Measurements from ENCODE around the gene LGSN. TPM values are rescaled to one million over a fixed set of nuclear protein-coding genes. Genes with fewer than 3 reads are reported as not detected.
"Not testable (repeated sequence)": the region's sequence is repeated elsewhere in the genome, so short reads cannot be mapped to it uniquely, and the experiment has no call there.

Gene LGSN
- total RNA-seq, 1 donor from 2014 or later = not detected

DNA sequence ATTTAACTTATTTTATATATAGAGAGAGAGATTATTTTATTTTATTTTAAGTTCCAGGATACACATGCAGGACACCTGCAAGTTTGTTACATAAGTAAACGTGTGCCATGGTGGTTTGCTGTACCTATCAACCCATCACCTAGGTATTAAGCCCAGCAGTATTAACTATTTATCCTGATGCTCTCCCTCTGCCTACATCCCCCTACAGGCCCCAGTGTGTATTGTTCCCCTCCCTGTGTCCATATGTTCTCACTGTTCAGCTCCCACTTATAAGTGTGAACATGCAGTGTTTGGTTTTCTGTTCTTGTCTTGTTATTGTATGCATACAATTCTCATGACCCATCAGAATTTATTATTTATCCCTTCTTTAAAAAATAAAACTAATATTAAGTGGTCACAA is 73.9 kb downstream of the LGSN start:
- peak; percentile 11 for DNase-seq (ENCODE audit: low spot score)

DNA sequence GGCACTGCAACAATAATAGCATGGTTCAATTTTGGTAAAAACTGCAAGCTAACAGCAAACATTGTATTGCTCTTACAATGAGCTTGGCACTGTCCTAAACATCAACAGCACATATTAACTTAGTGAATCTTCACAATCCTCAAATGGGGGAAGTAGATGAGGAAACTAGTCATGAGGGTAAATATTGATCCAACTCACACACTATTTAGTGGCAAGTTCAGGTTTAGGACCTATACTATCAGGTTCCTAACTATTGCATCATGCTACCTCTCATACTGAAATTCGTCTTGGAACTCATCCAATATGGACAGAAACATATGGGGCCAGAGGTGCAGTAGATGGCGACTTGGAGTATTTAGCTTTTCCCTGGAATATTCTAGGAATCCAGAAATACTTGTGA is 74.4 kb downstream of the LGSN start:
- Mint-ChIP-seq H3K27ac (ENCODE audit: unreplicated experiment) (no peak overlapping the region), H3K4me1 (ENCODE audit: unreplicated experiment) (no peaks in the 10 kb centered on the region), H3K36me3 (ENCODE audit: low read depth, unreplicated experiment) (no peaks in the 10 kb centered on the region), H3K27me3 (ENCODE audit: unreplicated experiment) (no peaks in the 10 kb centered on the region), H3K9me3 (ENCODE audit: unreplicated experiment) (no peaks in the 10 kb centered on the region), H3K4me3 (ENCODE audit: unreplicated experiment) (no peak overlapping the region)
- no peak for DNase-seq (ENCODE audit: low spot score)
- TF ChIP-seq, protein P1, sequence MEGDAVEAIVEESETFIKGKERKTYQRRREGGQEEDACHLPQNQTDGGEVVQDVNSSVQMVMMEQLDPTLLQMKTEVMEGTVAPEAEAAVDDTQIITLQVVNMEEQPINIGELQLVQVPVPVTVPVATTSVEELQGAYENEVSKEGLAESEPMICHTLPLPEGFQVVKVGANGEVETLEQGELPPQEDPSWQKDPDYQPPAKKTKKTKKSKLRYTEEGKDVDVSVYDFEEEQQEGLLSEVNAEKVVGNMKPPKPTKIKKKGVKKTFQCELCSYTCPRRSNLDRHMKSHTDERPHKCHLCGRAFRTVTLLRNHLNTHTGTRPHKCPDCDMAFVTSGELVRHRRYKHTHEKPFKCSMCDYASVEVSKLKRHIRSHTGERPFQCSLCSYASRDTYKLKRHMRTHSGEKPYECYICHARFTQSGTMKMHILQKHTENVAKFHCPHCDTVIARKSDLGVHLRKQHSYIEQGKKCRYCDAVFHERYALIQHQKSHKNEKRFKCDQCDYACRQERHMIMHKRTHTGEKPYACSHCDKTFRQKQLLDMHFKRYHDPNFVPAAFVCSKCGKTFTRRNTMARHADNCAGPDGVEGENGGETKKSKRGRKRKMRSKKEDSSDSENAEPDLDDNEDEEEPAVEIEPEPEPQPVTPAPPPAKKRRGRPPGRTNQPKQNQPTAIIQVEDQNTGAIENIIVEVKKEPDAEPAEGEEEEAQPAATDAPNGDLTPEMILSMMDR (IDR thresholded peaks at IDR 0.05; ENCODE audit: unreplicated experiment) = no peak

More for the DNA sequence above, 73.9 kb downstream of the LGSN start:
- Mint-ChIP-seq H3K4me1 (ENCODE audit: unreplicated experiment) (no peaks in the 10 kb centered on the region), H3K27ac (ENCODE audit: unreplicated experiment) (no peak overlapping the region), H3K36me3 (ENCODE audit: low read depth, unreplicated experiment) (no peaks in the 10 kb centered on the region), H3K27me3 (ENCODE audit: unreplicated experiment) (no peaks in the 10 kb centered on the region), H3K4me3 (ENCODE audit: unreplicated experiment) (no peak overlapping the region), H3K9me3 (ENCODE audit: unreplicated experiment) (no peaks in the 10 kb centered on the region)
- TF ChIP-seq, protein P1 (IDR thresholded peaks at IDR 0.05; ENCODE audit: unreplicated experiment) = peak; percentile 18

DNA sequence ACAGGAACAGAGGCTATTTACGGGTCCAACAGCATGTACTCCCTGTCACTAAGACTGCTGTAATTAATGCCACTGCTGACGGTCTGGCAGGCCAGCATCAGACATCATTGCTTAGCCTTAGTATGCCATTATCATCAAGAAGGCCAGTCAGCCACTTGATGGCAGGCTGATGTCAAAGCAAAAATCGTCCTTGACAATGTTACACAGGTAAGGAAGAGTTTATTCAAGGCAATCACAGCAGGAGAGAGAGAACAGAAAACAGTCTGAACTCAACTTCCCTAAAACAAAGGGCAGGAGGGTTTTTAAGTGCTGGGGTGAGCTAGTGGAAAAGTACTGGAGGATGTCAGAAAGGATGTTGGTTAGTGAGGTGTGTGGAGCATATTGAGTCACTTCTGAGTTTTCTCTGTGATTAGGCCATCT is 83.4 kb downstream of the LGSN start:
- no peak for DNase-seq (ENCODE audit: low spot score)
- H3K27ac Mint-ChIP-seq (ENCODE audit: unreplicated experiment) = no peak overlapping the region
- TF ChIP-seq, protein P1 (IDR thresholded peaks at IDR 0.05; ENCODE audit: unreplicated experiment) = no peak
- H3K4me1 Mint-ChIP-seq (ENCODE audit: unreplicated experiment) = peaks cover 6% of the 10 kb centered on the region
- no peaks in the 10 kb centered on the region for H3K36me3 Mint-ChIP-seq (ENCODE audit: low read depth, unreplicated experiment)
- no peaks in the 10 kb centered on the region for H3K27me3 Mint-ChIP-seq (ENCODE audit: unreplicated experiment)
- peaks cover 16% of the 10 kb centered on the region for H3K9me3 Mint-ChIP-seq (ENCODE audit: unreplicated experiment)
- H3K4me3 Mint-ChIP-seq (ENCODE audit: unreplicated experiment) = no peak overlapping the region

DNA sequence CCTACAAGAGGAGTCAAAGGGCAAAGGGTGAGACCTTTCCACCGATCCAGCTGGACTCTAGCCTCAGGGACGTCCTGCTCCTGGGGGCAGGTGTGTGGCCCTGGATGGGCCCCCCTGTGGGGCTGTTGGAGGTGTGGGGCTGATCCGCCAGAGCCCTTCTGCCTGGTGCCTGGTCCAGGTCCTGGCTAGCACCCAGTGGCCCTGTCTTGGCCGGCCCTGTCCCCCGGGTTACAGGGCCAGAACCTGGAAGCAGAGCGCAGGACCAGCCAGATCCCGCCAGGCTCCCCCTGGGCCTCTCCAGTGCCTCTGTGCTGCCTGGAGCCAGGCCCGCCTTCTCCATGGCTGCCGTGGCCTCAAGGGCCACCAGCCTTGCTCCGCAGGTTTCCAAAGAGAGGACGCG is 89.3 kb downstream of the LGSN start:
- H3K27ac Mint-ChIP-seq (ENCODE audit: unreplicated experiment); H3K36me3 Mint-ChIP-seq (ENCODE audit: low read depth, unreplicated experiment); H3K4me3 Mint-ChIP-seq (ENCODE audit: unreplicated experiment); H3K27me3 Mint-ChIP-seq (ENCODE audit: unreplicated experiment); H3K4me1 Mint-ChIP-seq (ENCODE audit: unreplicated experiment); DNase-seq (ENCODE audit: low spot score): not testable (repeated sequence)
- peaks cover 12% of the 10 kb centered on the region for H3K9me3 Mint-ChIP-seq (ENCODE audit: unreplicated experiment)

DNA sequence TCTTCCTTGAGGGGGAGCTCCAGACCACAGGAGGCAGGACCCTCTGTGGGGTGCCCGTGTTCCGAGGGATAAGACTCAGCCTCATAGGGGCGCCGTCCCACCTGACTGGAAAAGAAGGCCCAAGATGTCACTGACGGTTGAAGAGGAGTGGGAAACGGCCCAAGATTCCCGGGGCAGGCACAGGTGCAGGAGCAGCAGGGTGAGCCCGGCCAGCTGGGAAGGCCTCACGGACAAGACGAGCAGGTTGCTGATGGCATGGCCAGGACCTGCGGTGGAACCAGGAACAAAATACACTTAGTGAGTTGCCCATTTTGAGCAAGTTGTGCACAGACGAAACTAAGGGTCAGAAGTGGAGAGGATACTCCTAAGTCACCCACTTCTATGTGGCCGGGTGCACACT is 89.8 kb downstream of the LGSN start:
- H3K27me3 Mint-ChIP-seq (ENCODE audit: unreplicated experiment); H3K36me3 Mint-ChIP-seq (ENCODE audit: low read depth, unreplicated experiment); H3K4me3 Mint-ChIP-seq (ENCODE audit: unreplicated experiment); DNase-seq (ENCODE audit: low spot score); H3K4me1 Mint-ChIP-seq (ENCODE audit: unreplicated experiment); H3K27ac Mint-ChIP-seq (ENCODE audit: unreplicated experiment): not testable (repeated sequence)
- peaks cover 10% of the 10 kb centered on the region for H3K9me3 Mint-ChIP-seq (ENCODE audit: unreplicated experiment)

DNA sequence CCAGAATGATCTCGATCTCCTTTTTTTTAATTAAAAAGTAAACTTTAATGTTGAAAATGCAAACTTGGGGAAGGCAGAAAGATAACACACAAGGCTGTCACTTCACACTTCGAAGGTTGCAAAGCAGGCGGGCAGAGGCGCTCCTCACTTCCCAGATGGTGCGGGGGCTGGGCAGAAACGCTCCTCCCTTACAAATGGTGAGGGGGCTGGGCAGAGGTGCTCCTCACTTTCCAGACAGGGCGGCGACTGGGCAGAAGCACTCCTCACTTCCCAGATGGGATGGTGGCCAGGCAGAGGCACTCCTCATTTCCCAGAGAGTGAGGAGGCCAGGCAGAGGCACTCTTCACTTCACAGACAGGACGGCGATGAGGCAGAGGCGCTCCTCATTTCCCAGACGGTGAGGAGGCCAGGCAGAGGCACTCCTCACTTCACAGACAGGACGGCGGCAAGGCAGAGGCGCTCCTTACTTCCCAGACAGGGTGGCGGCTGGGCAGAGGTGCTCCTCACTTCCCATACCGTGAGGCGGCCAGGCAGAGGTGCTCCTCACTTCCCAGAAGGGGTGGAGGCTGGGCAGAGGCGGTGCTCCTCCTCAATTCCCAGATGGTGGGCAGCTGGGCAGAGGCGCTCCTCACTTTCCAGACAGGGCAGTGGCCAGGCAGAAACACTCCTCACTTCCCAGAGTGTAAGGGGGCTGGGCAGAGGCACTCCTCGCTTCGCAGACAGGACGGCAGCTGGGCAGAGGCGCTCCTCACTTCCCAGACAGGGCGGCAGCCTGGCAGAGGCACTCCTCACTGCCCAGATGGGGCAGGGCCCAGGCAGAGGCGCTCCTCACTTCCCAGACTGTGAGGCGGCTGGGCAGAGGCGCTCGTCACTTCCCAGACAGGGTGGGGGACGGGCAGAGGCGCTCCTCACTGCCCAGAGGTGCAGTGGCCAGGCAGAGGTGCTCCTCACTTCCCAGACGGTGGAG is 91.6 kb downstream of the LGSN start:
- H3K9me3 Mint-ChIP-seq (ENCODE audit: unreplicated experiment); H3K36me3 Mint-ChIP-seq (ENCODE audit: low read depth, unreplicated experiment); H3K4me3 Mint-ChIP-seq (ENCODE audit: unreplicated experiment); H3K27me3 Mint-ChIP-seq (ENCODE audit: unreplicated experiment); H3K27ac Mint-ChIP-seq (ENCODE audit: unreplicated experiment); DNase-seq (ENCODE audit: low spot score); H3K4me1 Mint-ChIP-seq (ENCODE audit: unreplicated experiment): not testable (repeated sequence)

DNA sequence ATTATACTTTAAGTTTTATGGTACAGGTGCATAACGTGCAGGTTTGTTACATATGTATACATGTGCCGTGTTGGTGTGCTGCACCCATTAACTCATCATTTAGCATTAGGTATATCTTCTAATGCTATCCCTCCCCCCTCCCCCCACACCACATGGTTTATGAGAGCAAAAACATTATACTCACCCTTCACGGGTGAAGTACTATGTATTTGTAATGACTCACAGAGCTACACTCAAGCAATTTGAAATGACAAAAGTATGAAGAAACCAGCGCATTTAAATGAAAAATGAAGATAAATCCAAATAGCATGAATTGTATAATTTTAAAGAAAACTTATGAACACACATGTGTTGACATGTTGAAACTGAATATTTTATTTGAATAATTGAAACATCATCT is 93.8 kb downstream of the LGSN start:
- not testable (repeated sequence) for H3K9me3 Mint-ChIP-seq (ENCODE audit: unreplicated experiment); H3K4me3 Mint-ChIP-seq (ENCODE audit: unreplicated experiment); DNase-seq (ENCODE audit: low spot score); H3K27ac Mint-ChIP-seq (ENCODE audit: unreplicated experiment); H3K36me3 Mint-ChIP-seq (ENCODE audit: low read depth, unreplicated experiment); H3K4me1 Mint-ChIP-seq (ENCODE audit: unreplicated experiment); H3K27me3 Mint-ChIP-seq (ENCODE audit: unreplicated experiment)

All from endothelial cell (in vitro differentiated cells).